ENCODE results near the gene TNFSF8. TPM values are rescaled to one million over a fixed set of nuclear protein-coding genes. Genes with fewer than 3 reads are reported as not detected.

TNFSF8 gene
- total and polyA plus RNA-seq, 7 donors: 0.07 to 1.6 (median 0.45) TPM

DNA sequence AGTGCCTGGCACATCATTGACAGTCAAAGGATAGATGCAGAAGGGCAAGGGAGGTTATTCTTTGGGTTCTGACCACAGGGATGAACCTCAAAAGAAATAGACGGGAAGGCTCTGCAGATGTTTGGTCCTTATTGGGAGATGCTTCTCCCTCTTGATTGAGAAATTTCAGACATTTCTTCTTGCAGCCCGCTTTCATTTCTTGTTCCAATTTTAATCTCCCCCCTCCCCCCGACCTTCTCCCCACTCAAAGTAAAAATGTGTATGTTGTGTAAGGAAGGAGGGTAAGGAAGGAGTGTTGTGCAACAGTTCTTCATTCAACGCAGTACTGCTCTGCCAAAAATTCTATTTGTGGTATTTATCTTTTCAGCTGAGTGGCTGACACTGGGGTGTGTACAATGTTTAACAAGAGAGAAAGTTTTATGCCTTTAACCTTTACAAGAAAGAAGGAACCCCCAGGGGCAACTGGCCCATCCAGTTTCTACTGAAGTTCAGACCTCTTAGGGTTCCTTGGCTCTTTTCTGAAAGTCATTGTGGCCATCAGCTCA, 78.3 kb downstream of the TNFSF8 start:
- DNase-seq (no peak), ATAC-seq (no peak)
- H3K27ac ChIP-seq: no peak overlapping the region
- H3K9me3 ChIP-seq: no peaks in the 10 kb centered on the region
- H3K4me3 ChIP-seq: no peak overlapping the region
- no peaks in the 10 kb centered on the region for H3K36me3 ChIP-seq (ENCODE audit: insufficient read depth in 1 of 2, low read depth in 1 of 2)
- TF ChIP-seq CTCF (IDR thresholded peaks at IDR 0.05): no peak
- H3K27me3 ChIP-seq (ENCODE audit: insufficient read depth in 3 of 3, low read length in 2 of 3): no peaks in the 10 kb centered on the region
- intact Hi-C loops (cut with DNase I): no loop called here
- 59 to 81% (median 70%) methylated on average over 4 of the region's 4 CpGs for WGBS, 3 donors
- no peaks in the 10 kb centered on the region for H3K4me1 ChIP-seq

DNA sequence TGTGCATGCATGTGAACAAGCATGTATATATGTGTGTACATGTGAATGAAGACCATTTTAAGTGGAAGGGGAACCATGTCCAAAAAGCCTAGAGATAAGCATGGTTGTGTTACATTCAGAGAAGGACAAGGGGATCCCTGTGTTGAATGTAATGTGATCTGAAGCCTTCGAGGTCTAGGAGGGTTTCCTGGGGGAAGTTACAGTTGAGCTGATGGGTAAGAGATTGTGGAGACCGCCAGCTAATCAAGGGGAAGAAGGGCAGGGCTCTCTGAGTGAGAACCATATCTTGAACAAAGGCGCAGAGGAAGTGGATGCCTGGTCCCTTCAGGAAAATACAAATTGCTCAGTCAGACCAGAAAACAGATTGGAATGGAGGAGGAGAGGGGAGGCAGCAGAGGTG, 79.1 kb downstream of the TNFSF8 start:
- no peak for TF ChIP-seq CTCF (IDR thresholded peaks at IDR 0.05)
- no peak overlapping the region for H3K27ac ChIP-seq
- ATAC-seq: no peak

More for the DNA sequence above, 79.1 kb downstream of the TNFSF8 start:
- H3K9me3 ChIP-seq: no peaks in the 10 kb centered on the region
- H3K4me1 ChIP-seq: no peaks in the 10 kb centered on the region
- intact Hi-C loops (cut with DNase I): no loop called here
- no peaks in the 10 kb centered on the region for H3K36me3 ChIP-seq (ENCODE audit: insufficient read depth in 1 of 2, low read depth in 1 of 2)
- WGBS, 3 donors: 74 to 80% (median 77%) methylated on average over 3 of the region's 3 CpGs
- no peak overlapping the region for H3K4me3 ChIP-seq
- no peak for DNase-seq
- H3K27me3 ChIP-seq (ENCODE audit: insufficient read depth in 3 of 3, low read length in 2 of 3): no peaks in the 10 kb centered on the region

Other genes with a start within 250 kb of the TNFSF8 start
- not detected for gene TEX48, start 248.4 kb downstream of the TNFSF8 start, total RNA-seq
- not detected for gene TEX48, start 248.4 kb downstream of the TNFSF8 start, polyA plus RNA-seq
- gene TNFSF15, start 124.6 kb downstream of the TNFSF8 start, total RNA-seq: under 1 TPM in 2 of 4 donors, not detected in 2; 0.07 to 0.13 TPM
- under 1 TPM; 0.03 to 0.04 (median 0.03) TPM for gene TNFSF15, start 124.6 kb downstream of the TNFSF8 start, polyA plus RNA-seq
- 10 to 100 TPM in 2 of 4 donors, 1 to 10 TPM in 2; 2.7 to 94.7 (median 10.4) TPM for gene TNC, start 187.6 kb upstream of the TNFSF8 start, total RNA-seq
- gene TNC, start 187.6 kb upstream of the TNFSF8 start, polyA plus RNA-seq: 1 to 10 TPM; 1.0 to 2.8 (median 2.7) TPM

Data from psoas muscle (tissue), 8 donors.